Retinal pigment epithelial cell (primary cell): ENCODE results near the gene ATXN7L1.

Source experiments
- DNase-seq: peaks from one replicate; pipeline ENCODE4 v3.0.0-alpha.2; 2010; ENCODE audit warnings: low read depth
- H3K4me3 ChIP-seq: 2 replicates; pipeline ENCODE4 v1.5.1; 2011; ENCODE audit warnings: mild to moderate bottlenecking, low read length, control low read depth, moderate library complexity
- TF ChIP-seq, protein P1 (sequence below): conservative IDR thresholded peaks from 2 replicates; pipeline ENCODE4 v1.5.1; 2011; ENCODE audit warnings: low read depth, low read length, control low read depth, inconsistent platforms

The ATXN7L1 gene

DNA sequence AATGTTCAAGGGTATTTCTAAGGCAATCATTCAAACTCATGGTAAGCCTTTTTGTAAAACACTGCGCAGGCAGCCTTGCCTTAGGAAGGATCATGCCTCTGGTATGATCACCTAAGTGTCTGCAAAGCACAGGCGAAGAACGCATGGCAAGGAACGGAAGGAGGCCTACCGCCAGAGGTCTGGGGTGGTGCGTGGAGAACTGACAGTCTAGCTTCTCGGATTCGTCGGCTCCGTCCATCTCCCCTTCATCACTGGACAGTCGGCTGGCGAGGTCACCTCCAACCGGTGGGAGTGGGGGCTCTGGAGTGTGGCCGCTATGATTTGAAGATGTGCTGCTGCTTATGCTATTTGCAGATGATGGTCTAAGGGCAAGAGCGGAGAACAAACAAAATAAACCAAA is 252.5 kb downstream of the ATXN7L1 start:
- no peak for DNase-seq
- TF ChIP-seq, protein P1, sequence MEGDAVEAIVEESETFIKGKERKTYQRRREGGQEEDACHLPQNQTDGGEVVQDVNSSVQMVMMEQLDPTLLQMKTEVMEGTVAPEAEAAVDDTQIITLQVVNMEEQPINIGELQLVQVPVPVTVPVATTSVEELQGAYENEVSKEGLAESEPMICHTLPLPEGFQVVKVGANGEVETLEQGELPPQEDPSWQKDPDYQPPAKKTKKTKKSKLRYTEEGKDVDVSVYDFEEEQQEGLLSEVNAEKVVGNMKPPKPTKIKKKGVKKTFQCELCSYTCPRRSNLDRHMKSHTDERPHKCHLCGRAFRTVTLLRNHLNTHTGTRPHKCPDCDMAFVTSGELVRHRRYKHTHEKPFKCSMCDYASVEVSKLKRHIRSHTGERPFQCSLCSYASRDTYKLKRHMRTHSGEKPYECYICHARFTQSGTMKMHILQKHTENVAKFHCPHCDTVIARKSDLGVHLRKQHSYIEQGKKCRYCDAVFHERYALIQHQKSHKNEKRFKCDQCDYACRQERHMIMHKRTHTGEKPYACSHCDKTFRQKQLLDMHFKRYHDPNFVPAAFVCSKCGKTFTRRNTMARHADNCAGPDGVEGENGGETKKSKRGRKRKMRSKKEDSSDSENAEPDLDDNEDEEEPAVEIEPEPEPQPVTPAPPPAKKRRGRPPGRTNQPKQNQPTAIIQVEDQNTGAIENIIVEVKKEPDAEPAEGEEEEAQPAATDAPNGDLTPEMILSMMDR: no peak
- H3K4me3 ChIP-seq: no peak overlapping the region

DNA sequence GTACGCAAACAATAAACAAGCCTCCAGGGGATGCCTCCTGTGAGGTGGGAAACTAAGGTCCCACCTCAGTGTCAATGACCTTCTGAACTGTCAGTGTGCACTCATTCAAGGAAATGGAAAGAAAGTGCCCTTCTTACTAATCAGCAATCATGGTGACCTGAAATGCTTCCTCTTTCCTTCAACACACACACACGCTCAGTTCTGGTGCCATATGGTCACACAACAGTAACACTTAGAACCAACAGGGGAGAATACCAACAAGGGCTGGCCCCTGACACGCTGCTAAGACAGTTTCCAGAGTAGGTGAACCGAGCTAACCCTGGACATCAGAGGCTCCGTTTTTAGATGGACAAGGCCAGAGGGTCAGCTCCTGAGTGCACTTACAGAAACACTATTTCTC is 253.0 kb downstream of the ATXN7L1 start:
- TF ChIP-seq, protein P1: no peak
- DNase-seq: no peak

DNA sequence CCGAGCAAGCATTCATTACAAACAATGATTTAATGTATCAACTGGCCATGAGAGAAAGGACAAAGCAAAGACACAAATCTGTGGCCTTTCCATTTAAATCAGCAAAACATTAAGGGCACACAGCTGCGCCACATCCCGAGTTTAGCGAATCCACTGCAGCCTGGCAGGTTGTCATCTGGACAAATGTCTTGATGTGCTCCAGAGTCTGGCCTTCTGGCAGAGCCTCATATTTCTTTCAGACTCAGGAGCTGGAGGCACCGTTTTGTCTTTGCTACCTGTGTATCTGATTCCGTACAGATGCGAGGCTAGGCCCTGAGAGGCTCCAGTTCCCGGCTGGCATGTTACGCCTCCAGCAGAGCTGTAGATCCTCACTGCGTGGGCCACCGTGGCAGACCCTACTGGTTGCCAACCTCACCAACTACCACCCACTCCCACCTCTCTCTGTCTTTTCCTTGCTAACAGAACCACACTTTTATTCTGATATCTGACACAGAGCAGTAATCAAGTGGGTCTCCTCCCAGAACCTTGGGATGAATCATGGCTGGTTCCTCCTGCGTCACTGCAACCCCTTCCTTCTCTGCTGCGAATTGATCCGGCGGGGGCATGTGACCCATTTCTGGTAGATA is 254.2 kb downstream of the ATXN7L1 start:
- H3K4me3 ChIP-seq: no peak overlapping the region
- no peak for DNase-seq
- TF ChIP-seq, protein P1: no peak

More for the DNA sequence above, 253.0 kb downstream of the ATXN7L1 start:
- no peak overlapping the region for H3K4me3 ChIP-seq

DNA sequence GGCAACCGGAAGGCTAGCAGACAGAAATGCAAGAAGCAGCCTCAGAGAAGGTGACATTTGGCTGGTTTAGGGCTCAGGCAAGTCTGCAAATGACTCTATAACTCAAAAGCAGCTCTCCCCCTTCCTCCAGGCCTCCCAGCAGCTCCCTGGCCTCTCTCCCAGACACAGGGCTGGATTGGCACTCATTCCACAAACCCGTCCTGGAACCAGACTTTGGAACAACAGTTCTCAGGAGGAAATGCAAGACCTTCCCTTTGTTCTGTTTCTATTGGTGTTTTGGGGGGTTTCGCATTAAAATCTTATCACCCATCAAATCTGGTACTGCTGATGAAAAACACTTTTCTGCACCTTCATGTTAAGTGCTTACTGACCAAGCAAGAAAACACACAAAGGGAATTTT is 254.8 kb downstream of the ATXN7L1 start:
- TF ChIP-seq, protein P1: no peak
- no peak for DNase-seq
- no peak overlapping the region for H3K4me3 ChIP-seq

DNA sequence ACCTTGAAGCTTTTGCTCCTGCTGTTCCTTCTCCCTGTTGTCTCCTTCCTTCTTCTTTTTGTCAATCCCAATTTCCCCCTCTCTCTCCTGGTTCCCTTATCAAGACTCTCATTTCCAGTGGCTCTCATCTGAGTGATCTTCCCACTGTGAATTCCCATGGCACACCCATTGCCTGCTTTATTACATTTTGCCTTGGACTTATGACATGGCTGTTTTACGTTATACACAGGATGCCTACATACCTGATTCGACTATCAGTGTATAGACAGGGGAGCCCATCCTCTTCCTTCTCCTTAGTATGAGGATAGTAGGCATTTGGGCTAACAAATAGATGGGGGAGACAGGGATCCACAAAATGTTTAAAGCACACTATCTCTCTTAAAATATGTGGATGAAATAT is 255.2 kb downstream of the ATXN7L1 start:
- DNase-seq: no peak
- no peak overlapping the region for H3K4me3 ChIP-seq
- TF ChIP-seq, protein P1: no peak

DNA sequence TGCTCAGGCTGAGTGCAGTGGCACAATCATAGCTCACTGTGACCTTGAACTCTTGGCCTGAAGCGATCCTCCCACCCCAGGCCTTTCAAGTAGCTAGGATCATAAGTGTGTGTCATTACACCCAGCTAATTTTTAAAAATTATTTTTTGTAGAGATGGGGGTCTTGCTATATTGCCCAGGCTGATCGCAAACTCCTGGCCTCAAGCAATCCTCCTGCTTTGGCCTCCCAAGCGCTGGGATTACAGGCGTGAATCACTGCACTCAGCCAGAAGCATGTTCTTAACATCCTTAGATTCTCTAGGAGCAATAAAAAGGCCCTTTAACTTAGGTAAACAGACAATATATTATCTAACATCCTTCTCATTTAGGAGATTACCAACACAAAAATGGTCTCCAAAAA is 256.8 kb downstream of the ATXN7L1 start:
- TF ChIP-seq, protein P1: no peak
- no peak overlapping the region for H3K4me3 ChIP-seq
- no peak for DNase-seq

DNA sequence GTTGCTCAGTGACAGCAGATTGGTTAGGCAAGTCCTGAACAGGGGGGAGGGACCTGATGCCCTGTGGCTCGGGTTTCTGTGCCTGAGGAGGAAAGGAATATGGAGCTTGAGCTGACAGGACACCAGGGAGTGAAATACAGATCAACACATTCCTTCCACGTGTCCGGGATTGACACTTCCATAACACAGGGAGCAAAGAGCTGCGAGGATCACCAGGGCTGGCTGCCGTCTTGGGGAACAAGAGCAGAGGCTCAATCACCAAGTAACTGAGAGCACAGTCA is 258.4 kb downstream of the ATXN7L1 start:
- H3K4me3 ChIP-seq: no peak overlapping the region
- no peak for DNase-seq
- TF ChIP-seq, protein P1: no peak
